Stimulated activated CD4-positive, alpha-beta T cell treated with anti-CD3 and anti-CD28 coated beads, Interleukin-1b, Interleukin-23, amount 100 ng/mL, for 4 hours (primary cell): ENCODE measurements around the gene CEACAM20.
"Not testable (repeated sequence)": the region's sequence is repeated elsewhere in the genome, so short reads cannot be mapped to it uniquely, and the experiment has no call there.

Experiments used
- DNase-seq, 2 donors: peaks; one replicate each; pipeline ENCODE4 v3.0.0-alpha.2; 2020; ENCODE audit warnings: low read depth in 2 of 2

The CEACAM20 gene

DNA sequence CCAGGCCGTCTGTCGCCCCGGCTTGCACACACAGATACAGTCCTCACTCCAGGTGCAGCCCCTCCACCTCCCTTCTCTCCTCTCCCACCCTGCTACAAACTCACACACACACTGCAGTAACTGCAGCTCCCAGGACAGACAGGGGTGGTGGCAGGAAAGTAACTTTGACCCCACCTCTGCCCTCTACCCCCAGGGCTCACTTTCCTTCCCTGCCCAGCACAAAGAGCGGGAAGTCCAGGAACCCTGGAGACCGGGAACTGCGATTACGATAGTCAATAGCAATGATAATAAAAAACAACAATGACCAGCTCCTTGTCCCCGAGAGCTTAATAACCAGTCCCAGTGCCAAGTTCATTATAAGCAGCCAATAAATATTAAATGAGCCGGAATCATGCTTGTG lies at the start of gene CEACAM20:
TSS of gene CEACAM20 (minus strand) at position 140 of the 400 bp plus-strand sequence. CDS start 166 bp downstream, outside the sequence.
- no peak for DNase-seq

DNA sequence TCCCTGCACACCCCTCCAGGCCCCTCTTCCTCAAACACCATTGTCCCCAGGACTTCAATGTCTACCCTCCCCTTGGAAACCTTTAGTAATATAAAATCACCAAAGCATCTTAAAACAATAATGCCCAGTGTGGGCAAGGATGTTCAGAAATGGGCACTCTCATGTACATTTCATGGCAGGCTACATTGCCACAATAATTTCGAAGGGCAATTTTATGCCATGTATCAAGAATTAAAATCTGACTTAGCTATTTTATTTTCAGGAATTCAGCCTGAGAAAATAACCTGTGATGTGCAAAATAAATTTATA lies 48.0 kb upstream of the CEACAM20 start:
- no peak for DNase-seq

DNA sequence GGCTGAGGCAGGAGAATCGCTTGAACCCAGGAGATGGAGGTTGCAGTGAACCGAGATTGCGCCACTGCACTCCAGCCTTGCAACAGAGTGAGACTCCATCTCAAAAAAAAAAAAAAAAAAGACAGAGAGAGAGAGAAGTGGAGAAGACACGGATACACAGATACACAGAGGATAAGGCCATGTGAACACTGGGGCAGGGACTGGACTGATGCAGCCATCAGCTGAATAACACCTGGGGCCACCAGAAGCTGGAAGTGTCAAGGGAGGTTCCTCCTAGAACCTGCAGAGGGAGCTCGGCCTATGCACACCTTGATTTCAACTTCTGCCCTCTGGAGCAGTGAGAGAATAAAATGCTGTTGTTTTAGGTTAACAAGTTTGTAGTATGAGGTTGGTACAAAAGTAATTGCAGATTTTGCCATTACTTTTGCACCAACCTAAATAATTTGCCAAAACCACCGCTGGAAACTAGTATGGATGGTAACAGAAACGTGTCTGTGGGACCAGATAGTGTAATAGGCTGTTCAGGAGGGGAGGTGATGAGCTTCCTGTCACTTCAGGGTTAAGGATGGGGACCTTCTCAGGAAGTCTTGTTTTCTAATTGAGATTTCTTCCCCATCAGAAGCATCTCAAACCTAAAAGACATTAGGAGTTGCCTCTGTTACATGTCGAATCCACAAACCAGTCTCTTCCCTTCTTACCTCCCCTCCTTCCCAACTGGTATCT lies 47.5 kb upstream of the CEACAM20 start:
- no peak for DNase-seq

DNA sequence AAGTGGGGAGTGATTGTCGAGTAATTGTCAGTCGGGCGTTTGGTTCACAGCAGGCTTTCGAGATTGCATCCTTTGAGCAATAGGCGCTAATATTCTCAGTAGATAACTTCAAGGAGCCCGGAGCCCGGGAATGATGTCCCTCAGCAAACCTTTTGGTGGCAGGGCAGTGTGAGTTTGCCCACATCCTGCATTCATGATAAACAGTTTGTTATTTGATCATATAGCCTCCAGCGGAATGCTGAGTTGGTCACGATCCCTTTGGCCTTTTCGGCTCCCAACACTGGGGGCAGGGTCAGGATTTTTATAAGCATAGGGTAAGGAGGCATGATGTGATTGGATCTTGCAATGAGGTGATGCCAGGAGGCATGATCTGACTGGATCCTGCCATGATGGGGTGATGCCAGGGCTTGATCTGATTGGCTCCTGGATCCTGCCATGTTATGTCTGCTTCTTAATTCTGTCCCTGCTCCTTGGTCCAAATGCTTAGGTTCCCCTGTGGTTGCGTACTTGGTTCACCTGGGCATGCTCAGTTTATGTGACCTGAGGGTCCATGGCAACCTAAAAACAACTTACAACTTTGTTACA lies 45.7 kb upstream of the CEACAM20 start:
- DNase-seq, result no peak

DNA sequence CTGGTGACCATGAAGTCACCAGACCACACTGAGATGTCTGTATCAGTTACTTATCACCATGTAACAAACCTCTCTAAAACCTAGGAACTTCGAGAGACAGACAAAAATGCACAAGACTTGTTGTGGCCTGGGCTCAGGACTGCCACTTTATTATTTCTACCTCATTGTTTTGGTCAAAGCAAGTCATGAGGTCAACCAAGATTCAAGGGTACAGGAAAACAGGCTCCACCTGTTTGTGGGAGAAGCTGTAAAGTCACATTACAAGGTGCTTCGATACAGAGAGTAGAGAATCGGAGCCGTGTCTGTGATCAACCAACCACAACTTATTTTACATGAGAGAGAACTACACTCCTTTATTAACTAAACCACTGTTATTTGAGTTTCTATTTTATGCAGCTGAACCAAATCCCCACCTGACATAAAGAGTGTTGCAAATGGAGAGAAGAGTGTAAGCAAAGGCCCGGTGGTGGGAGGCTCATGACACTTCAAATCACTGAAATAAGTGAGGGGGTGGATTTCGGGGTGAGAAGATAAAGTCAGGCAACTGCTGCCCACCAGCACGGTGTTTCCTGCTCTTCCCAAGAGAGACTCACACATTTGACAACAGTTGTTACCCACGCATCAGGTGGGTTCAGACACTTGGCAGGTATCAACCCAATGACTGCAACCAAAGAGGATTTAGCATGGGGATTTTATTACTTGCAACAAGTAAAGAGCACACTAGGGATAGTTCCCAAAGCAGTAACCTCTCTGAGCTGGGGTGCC lies 44.9 kb upstream of the CEACAM20 start:
- no peak for DNase-seq

DNA sequence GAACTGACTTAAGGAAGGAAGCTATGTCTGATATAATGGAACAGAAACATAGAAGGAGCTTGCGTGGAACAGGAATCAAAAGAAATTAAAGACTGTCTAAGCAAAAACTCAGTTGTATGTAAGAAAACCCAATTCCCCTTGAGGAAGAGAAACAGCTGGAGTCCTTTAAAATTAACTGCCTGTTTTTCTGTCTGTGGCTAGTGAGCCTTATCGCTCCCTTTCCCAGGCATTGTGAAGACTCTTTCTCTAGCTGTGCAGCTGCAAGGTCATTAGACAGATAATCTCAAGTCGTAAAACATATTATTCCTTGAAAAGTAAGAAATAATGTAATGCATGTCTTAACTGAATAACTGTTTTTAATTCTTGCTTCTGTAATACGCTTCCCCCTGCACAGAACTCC lies 44.2 kb upstream of the CEACAM20 start:
- DNase-seq, result no peak

DNA sequence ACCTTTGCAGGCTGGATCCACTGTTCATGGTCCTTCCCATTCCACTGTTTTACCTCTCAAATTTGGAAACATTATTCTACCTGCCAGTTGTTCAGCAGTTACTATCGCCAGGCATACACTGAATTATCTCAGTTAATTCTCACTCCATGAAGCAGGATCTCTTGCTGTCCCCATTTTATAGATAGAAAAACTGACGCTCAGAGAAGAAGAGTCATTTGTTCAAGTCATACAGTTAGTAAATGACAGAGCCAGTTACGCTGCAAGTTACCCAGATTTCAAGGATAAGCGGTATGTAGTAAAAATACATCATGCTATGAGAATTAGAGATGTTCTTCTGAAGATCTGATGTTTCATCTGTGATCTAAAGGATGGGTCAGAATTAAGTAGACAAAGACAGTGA lies 43.7 kb upstream of the CEACAM20 start:
- DNase-seq, result no peak

DNA sequence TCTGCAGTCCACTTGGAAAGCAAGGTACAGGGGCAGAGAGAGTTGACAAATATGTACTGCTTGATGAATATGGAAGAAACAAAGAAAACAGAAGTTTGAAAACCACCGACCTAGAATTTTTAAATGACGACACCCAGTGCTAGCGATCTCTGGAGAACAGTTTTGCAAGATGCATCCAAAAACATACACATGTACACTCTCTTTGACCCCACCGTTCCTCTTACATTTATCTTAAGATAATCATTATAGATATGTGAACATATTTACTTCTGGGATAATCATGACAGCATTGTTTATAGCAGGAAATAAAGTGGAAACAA lies 43.1 kb upstream of the CEACAM20 start:
- no peak for DNase-seq

DNA sequence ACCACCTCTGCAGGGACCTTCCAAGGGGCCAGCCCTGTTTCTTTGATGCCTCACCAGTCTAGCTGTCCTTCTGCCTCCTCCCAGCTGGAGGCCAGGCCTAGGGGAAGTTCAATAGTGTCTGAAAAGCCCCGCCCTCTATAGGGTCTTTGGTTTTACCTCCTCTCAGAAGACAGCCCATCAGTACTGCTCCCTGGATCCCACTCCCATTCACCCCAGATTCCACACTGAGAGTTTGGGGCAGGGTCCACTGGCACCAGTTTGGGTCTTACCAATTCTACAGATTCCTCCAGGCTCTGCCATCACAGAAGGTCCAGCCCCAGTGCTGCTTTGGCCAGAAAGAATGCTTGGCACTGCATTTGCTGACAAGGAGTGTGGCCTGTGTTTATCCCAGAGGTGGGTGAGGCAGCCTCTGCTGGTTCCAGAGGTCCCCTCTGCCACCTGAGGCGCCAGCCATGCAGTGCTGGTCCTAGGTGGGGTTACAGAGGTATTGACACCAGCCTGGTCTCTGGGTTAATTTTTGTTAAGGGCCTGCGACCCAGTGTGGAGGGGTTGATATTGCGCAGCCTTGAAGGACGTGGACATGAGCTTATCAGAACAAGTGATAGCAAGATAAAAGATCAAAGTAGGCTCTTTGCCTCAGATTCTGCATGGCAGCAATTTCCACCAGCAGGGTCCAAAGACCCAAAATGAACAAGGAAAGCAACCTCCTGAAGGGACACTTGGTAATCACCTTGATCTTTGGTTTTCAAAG lies 42.5 kb upstream of the CEACAM20 start:
- no peak for DNase-seq

DNA sequence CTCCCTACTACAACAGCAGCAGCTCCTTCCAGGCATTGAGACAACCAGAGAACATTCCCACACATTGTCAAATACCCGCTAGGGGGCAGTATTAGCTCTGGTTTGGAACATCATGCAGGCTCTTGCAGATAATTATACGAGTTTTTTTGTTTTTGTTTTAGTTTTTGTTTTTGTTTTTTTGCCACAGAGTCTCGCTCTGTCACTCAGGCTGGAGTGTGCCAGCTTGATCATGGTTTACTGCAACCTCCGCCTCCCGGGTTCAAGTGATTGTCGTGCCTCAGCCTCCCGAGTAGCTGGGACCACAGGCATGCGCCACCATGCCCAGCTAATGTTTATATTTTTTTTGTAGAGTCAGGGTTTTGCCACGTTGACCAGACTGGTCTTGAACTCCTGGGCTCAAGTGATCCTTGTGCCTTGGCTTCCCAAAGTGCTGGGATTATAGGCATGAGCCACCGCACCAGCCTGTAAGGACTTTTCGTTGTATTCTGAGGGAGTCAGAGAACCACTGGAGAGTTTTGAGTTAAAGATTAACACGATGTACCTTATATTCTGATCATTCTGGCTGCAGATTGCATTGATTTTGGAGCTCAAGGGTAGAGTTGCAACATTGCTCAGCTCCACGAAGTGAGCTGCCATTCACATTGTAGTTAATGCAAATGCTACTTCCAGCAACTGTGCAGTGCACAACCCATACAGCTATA lies 41.7 kb upstream of the CEACAM20 start:
- peak in 1 of 2 donors; percentile 30 for DNase-seq

DNA sequence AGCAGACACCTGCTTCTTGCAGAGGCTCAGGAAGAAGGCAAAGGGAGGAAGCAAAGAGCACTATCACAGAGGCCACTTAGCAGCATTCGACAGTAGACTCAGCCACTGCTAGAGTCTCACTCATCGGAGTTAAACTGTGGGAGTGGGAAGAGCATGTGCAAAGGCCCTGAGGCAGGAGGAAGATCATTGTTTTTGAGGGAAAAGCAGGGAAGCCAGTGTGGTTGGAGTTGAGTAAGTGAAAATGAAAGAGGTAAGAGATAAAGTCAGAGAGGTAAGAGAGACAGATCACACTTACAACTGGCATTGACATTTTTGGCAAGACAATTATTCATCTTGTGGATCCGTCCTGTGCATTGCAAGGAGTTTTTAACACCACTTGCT lies 41.1 kb upstream of the CEACAM20 start:
- DNase-seq, result no peak

DNA sequence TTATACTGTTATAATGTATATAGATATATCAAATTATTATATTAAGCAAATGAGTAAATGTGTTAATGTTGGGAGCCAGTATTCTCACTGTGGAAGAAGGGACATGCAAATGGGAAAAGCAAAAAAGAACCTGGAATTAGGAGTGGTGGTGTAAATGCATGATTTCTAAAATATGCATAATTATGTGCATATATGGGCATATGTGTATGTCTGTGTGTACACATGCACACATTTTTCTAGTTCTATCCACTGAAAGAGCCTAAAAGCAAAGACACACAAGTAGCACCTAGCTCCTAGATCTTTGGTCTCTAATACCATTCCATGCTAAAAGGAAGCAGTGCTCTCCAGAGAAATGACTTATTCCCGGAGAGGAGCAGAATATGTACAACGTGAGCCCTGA lies 38.3 kb upstream of the CEACAM20 start:
- DNase-seq, result no peak

DNA sequence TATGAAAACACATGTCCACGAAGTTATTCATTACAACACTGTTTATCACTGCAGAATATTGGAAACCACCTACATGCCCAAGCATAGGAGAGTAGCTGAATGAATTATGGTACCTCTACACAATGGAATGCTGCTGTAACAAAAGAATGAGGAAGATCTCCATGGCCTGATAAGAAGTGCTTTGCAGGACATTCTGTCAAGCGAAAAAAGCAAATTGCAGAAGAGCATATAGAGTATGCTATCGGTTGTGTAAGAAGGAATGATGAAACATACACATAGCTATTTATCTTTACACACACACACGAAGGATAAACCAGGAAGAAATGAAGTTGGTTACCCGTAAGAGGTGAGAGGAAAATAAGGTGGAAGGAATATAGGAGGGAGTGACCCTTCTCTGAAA lies 37.5 kb upstream of the CEACAM20 start:
- DNase-seq, result no peak

DNA sequence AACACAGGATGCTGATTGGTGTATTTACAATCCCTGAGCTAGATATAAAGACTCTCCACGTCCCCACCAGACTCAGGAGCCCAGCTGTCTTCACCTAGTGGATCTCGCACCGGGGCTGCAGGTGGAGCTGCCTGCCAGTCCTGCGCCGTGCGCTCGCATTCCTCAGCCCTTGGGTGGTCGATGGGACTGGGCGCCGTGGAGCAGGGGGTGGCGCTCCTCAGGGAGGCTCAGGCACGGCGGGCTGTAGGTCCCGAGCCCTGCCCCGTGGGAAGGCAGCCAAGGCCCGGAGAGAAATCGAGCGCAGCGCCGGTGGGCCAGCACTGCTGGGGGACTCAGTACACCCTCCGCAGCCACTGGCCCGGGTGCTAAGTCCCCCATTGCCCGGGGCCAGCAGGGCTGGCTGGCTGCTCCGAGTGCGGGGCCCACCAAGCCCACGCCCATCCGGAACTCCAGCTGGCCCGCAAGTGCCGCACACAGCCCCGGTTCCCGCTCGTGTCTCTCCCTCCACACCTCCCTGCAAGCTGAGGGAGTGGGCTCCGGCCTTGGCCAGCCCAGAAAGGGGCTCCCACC lies 33.7 kb upstream of the CEACAM20 start:
- not testable (repeated sequence) for DNase-seq

DNA sequence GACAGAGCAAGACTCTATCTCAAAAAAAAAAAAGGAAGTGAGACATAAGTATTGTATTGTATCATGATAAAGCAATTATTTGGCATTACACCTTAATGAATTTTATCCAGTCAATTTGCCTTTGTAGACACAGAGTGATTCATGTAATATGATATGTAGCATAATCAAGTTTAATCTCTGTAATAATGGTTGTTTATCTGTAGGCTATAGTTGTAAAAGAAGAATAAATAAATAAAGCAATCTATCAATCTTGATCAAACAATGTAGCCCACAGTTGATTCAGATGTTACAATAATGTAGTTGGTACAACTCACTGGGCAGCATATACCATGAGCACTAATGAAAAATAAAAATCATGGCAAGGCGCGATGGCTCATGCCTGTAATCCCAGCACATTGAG lies 28.5 kb upstream of the CEACAM20 start:
- DNase-seq, result no peak

DNA sequence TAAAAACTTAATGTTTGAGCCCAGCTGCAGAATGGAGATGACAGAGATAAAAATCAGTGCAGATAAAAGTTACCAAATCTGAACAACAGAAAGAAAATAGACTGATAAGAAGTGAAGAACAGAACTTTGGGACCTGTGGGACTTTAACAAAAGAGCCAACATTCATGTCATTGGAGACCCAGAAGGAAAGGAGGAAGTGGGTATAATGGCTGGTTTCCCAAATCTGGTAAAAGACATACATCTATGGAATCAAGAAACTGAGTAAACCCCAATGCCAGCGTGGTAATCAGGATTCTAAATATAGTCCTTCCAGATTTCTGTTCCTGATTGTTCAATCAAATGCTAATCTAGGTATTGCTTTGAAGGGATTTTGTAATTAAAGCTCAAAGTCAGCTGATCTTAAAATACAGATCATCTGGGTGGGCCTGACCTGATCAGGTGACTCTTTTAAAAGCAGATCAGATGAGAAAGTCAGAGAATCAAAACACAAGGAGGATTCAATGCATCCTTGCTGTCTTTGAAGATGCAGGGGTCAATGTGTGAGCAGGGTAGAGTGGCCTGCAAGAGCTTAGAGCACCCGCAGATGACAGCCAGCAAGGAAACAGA lies 25.3 kb upstream of the CEACAM20 start:
- DNase-seq, result no peak

DNA sequence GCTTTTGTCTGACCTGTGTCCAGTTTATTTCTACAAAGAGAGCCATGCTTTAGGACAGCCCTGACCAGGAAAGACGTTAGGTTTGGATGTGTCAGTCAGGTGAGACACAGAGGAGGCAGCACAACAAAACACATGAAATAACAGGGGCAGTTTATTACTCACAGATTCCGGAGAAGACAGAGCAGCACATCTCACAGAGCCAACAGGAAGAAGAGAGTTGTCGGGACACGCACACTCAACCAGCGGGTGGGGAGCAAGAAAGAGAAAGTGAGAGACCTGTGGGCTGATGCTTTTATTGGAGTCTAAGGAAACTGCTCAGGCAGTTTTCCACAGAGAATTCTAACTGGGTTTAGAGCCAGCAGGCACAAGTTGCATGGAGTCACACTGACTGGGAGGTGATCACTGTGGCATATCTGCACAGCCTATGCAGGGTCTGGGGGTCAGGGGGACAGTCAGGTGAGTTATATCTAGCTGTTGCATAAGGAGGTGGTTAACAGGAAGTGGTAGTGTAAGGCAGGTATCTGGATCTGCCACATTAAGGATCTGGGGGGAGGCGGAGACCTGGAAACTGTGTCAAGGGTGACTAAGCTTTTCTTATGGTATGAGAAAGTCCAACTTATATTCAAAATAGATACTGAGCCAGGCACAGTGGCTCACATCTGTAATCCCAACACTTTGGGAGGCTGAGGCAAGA lies 24.1 kb upstream of the CEACAM20 start:
- DNase-seq, result no peak

DNA sequence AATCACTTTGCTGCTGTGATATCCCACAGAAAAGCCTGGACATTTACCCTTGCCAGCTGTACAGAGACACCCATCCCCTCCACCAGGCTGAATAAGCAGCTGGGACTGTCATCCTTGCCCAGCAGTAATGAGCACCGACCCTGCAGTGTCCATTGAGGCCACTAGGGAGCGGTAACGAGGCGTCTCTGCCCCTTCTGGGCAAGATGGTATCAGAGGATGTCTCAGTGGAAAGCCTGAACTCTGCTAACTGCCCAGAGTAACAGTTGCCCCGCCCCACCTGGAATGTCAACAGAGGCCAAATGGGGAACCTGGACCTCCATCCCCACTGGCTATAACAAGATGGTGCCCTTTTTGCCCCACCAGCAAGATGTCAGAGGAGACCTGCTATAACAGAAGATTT lies 22.8 kb upstream of the CEACAM20 start:
- DNase-seq, result peak; percentile 1 to 10

DNA sequence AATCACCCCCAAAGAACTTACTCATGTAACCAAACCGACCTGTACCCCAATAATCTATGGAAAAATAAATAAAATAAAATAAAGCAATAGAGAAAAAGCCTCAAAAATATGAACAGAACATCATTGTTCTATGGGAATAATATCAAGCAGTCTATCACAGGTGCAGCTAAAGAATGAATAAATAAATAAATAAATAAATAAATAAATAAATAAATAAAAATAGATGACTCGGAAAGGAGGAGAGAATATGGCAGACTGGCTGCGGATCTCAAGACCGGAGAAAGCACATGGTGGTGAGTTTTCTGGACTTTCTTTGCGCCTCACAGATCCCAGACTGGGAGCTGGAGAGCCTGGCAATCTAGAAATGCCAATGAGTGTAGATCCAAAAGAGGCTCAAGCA lies 22.4 kb upstream of the CEACAM20 start:
- no peak for DNase-seq

DNA sequence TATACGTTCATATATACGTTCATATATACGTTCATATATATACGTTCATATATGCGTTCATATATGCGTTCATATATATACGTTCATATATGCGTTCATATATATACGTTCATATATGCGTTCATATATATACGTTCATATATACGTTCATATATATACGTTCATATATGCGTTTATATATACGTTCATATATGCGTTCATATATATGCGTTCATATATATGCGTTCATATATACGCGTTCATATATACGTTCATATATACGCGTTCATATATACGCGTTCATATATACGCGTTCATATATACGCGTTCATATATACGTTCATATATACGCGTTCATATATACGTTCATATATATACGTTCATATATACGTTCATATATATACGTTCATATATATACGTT lies 21.5 kb upstream of the CEACAM20 start:
- DNase-seq, result not testable (repeated sequence)

DNA sequence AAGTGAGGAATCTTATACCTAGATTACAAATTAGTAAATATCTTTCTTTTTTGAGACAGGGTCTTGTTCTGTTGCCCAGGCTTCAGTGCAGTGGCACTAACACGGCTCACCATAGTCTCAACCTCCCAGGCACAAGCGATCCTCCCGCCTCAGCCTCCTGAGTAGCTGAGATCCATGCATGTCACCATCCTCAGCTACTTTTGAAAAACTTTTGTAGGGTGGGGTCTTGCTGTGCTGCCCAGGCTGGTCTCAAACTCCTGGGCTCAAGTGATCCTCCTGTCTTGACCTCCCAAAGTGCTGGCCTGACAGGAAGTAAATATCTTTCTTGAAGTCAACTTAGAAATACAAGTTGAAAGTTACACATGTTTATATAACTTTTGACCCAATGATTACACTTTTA lies 20.0 kb upstream of the CEACAM20 start:
- DNase-seq, result no peak
